Measurements from ENCODE around the gene TMEM63A.
"Not testable (repeated sequence)": the region's sequence is repeated elsewhere in the genome, so short reads cannot be mapped to it uniquely, and the experiment has no call there.

TMEM63A gene

DNA sequence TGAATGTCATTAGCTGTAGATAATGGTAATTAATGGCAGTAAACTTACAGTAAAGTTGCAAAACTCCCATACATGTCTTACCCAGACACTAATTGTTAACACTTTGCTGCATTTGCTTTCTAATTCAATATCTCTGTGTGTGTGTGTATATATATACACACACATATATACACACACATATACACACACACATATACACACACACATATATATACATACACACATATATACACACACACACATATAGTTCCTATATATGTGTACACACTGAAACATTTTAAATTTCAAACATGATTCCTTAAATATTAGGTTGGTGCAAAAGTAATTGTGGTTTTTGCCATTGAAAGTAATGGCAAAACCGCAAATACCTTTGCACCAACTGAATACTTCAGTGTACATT, 75.9 kb downstream of the TMEM63A start:
- no peaks in the 10 kb centered on the region for H3K36me3 ChIP-seq (ENCODE audit: control insufficient read depth in 1 of 2, insufficient read depth in 2 of 2, low read length in 2 of 2)
- H2AFZ ChIP-seq (ENCODE audit: insufficient read depth, low read length, poor library complexity): no peak overlapping the region
- no CpG with 5 or more reads among the region's 1 CpG for WGBS (ENCODE audit: extremely low coverage, insufficient coverage, insufficient read length)
- peaks cover 2% of the 10 kb centered on the region for H3K79me1 ChIP-seq (ENCODE audit: low read length)
- H3K14ac ChIP-seq (ENCODE audit: low read length): no peak overlapping the region
- H3K27ac ChIP-seq (ENCODE audit: low read depth, low read length): no peak overlapping the region
- H4K12ac ChIP-seq (ENCODE audit: low read depth, low read length): no peak overlapping the region
- H3K23ac ChIP-seq (ENCODE audit: low read length): no peak overlapping the region
- H3K4me1 ChIP-seq (ENCODE audit: control insufficient read depth in 1 of 2, insufficient read depth in 2 of 2, low read length in 2 of 2): peaks cover 2 to 8% of the 10 kb centered on the region in 2 experiments
- no peak overlapping the region for H2AK5ac ChIP-seq (ENCODE audit: low read length)
- H2BK120ac ChIP-seq (ENCODE audit: insufficient read depth, low read length, poor library complexity): no peak overlapping the region
- no peak overlapping the region for H3K18ac ChIP-seq (ENCODE audit: low read length)
- H4K91ac ChIP-seq (ENCODE audit: low read depth, low read length): no peak overlapping the region
- no peak overlapping the region for H3K4me3 ChIP-seq (ENCODE audit: low read depth, low read length)
- H3K9me3 ChIP-seq (ENCODE audit: insufficient read depth, low read depth, low read length): no peaks in the 10 kb centered on the region
- peaks cover 2% of the 10 kb centered on the region for H3K79me2 ChIP-seq (ENCODE audit: control insufficient read depth, insufficient read depth, low read length, poor library complexity)
- no peak overlapping the region for H2BK12ac ChIP-seq (ENCODE audit: low read length)
- no peak overlapping the region for H3K4ac ChIP-seq (ENCODE audit: low read depth, low read length)
- H4K8ac ChIP-seq (ENCODE audit: low read depth, low read length): no peak overlapping the region
- no peak overlapping the region for H3K9ac ChIP-seq (ENCODE audit: low read length)
- DNase-seq: no peak
- no peak overlapping the region for H3K4me2 ChIP-seq (ENCODE audit: low read length)
- H3K27me3 ChIP-seq (ENCODE audit: insufficient read depth, low read length): no peaks in the 10 kb centered on the region
- H2BK5ac ChIP-seq (ENCODE audit: low read depth, low read length, poor library complexity): no peak overlapping the region

DNA sequence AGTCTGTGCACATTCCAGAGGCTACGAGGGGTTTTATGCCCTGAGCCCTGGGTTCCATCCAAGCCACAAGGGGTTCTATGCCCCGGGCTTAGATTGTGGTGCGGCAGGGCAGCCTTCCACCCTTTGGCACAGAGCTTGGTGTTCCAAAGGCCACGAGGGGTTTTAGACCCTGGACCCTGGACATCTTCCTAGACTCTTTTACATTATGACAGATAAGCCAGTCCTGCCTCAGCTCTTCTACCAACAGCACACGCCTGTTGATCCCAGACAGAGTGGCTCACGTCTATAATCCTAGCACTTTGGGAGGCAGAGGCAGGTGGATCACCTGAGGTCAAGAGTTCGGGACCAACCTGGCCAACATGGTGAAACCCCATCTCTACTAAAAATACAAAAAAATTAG, 81.0 kb downstream of the TMEM63A start:
- H2BK5ac ChIP-seq (ENCODE audit: low read depth, low read length, poor library complexity); DNase-seq: not testable (repeated sequence)

DNA sequence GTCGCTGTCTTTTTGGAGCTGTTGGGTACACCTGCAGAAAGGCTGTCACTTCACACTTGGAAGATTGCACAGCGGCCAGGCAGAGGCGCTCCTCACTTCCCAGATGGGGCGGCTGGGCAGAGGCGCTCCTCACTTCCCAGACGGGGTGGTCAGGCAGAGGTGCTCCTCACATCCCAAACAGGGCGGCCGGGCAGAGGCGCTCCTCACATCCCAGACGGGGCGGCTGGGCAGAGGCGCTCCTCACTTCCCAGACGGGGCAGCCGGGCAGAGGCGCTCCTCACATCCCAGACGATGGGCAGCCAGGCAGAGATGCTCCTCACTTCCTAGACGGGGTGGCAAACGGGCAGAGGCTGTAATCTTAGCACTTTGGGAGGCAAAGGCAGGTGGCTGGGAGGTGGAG, 86.1 kb downstream of the TMEM63A start:
- not testable (repeated sequence) for H3K18ac ChIP-seq (ENCODE audit: low read length); H4K8ac ChIP-seq (ENCODE audit: low read depth, low read length); H3K79me1 ChIP-seq (ENCODE audit: low read length); H2AK5ac ChIP-seq (ENCODE audit: low read length); H2BK5ac ChIP-seq (ENCODE audit: low read depth, low read length, poor library complexity); H3K4ac ChIP-seq (ENCODE audit: low read depth, low read length); H3K23ac ChIP-seq (ENCODE audit: low read length); H3K4me2 ChIP-seq (ENCODE audit: low read length); H3K27me3 ChIP-seq (ENCODE audit: insufficient read depth, low read length); H3K14ac ChIP-seq (ENCODE audit: low read length); H4K91ac ChIP-seq (ENCODE audit: low read depth, low read length); DNase-seq; H3K4me3 ChIP-seq (ENCODE audit: low read depth, low read length); H2BK12ac ChIP-seq (ENCODE audit: low read length); H3K9ac ChIP-seq (ENCODE audit: low read length); H2AFZ ChIP-seq (ENCODE audit: insufficient read depth, low read length, poor library complexity); H3K4me1 ChIP-seq (ENCODE audit: control insufficient read depth in 1 of 2, insufficient read depth in 2 of 2, low read length in 2 of 2); H4K12ac ChIP-seq (ENCODE audit: low read depth, low read length); H3K79me2 ChIP-seq (ENCODE audit: control insufficient read depth, insufficient read depth, low read length, poor library complexity); H3K9me3 ChIP-seq (ENCODE audit: insufficient read depth, low read depth, low read length); H3K27ac ChIP-seq (ENCODE audit: low read depth, low read length); H2BK120ac ChIP-seq (ENCODE audit: insufficient read depth, low read length, poor library complexity)
- no CpG with 5 or more reads among the region's 18 CpGs for WGBS (ENCODE audit: extremely low coverage, insufficient coverage, insufficient read length)
- H3K36me3 ChIP-seq (ENCODE audit: control insufficient read depth in 1 of 2, insufficient read depth in 2 of 2, low read length in 2 of 2): peaks cover 8 to 13% of the 10 kb centered on the region in 2 experiments

More for the DNA sequence above, 81.0 kb downstream of the TMEM63A start:
- no CpG with 5 or more reads among the region's 7 CpGs for WGBS (ENCODE audit: extremely low coverage, insufficient coverage, insufficient read length)
- not testable (repeated sequence) for H3K23ac ChIP-seq (ENCODE audit: low read length); H4K91ac ChIP-seq (ENCODE audit: low read depth, low read length); H2AK5ac ChIP-seq (ENCODE audit: low read length); H4K8ac ChIP-seq (ENCODE audit: low read depth, low read length); H2BK12ac ChIP-seq (ENCODE audit: low read length); H3K9me3 ChIP-seq (ENCODE audit: insufficient read depth, low read depth, low read length); H2BK120ac ChIP-seq (ENCODE audit: insufficient read depth, low read length, poor library complexity); H3K4me3 ChIP-seq (ENCODE audit: low read depth, low read length); H3K9ac ChIP-seq (ENCODE audit: low read length); H3K4me2 ChIP-seq (ENCODE audit: low read length); H3K79me2 ChIP-seq (ENCODE audit: control insufficient read depth, insufficient read depth, low read length, poor library complexity); H3K36me3 ChIP-seq (ENCODE audit: control insufficient read depth in 1 of 2, insufficient read depth in 2 of 2, low read length in 2 of 2); H4K12ac ChIP-seq (ENCODE audit: low read depth, low read length); H3K18ac ChIP-seq (ENCODE audit: low read length); H3K79me1 ChIP-seq (ENCODE audit: low read length); H3K4ac ChIP-seq (ENCODE audit: low read depth, low read length); H2AFZ ChIP-seq (ENCODE audit: insufficient read depth, low read length, poor library complexity); H3K27ac ChIP-seq (ENCODE audit: low read depth, low read length); H3K27me3 ChIP-seq (ENCODE audit: insufficient read depth, low read length); H3K14ac ChIP-seq (ENCODE audit: low read length); H3K4me1 ChIP-seq (ENCODE audit: control insufficient read depth in 1 of 2, insufficient read depth in 2 of 2, low read length in 2 of 2)
